ENCODE results near the gene RRP1B. TPM values are rescaled to one million over a fixed set of nuclear protein-coding genes. Genes with fewer than 3 reads are reported as not detected.

Gene RRP1B
- total and polyA plus RNA-seq, 2 donors (not counting 1 experiment from before 2014, with no cell fraction given): 6.0 to 22.4 TPM

GRCh38 chr21:43708745-43709381 is 49.5 kb downstream of the RRP1B start:
- Histone ChIP-seq H3K79me2 (ENCODE audit: control insufficient read depth, insufficient read depth, low read length) (no peaks in the 10 kb centered on the region), H3K27ac (ENCODE audit: low read length in 2 of 2) (no peak overlapping the region), H3K9ac (ENCODE audit: low read length) (no peak overlapping the region), H2AFZ (ENCODE audit: insufficient read depth, low read depth, low read length, poor library complexity, severe bottlenecking) (no peak overlapping the region), H4K20me1 (ENCODE audit: control insufficient read depth, insufficient read depth, low read length, poor library complexity, severe bottlenecking) (no peaks in the 10 kb centered on the region), H3K4me1 (ENCODE audit: control insufficient read depth in 2 of 2, insufficient read depth in 2 of 2, low read length in 2 of 2) (no peaks in the 10 kb centered on the region), H3K36me3 (replicated peaks in 1 of 2; ENCODE audit: control extremely low read depth in 1 of 2, control insufficient read depth in 1 of 2, extremely low read depth in 1 of 2, insufficient read depth in 2 of 2, low read length in 1 of 2) (no peaks in the 10 kb centered on the region), H3K9me3 (ENCODE audit: control extremely low read depth in 1 of 3, control insufficient read depth in 2 of 3, insufficient read depth in 1 of 3, low read length in 2 of 3) (peaks cover 0 to 3% (median 3%) of the 10 kb centered on the region in 3 donors), H3K27me3 (replicated peaks in 1 of 4; ENCODE audit: control extremely low read depth in 1 of 4, control insufficient read depth in 3 of 4, insufficient read depth in 4 of 4, low read length in 3 of 4) (peaks cover 0 to 5% (median 2%) of the 10 kb centered on the region in 4 experiments), H3K4me2 (replicated peaks; ENCODE audit: low read depth, low read length, poor library complexity, severe bottlenecking) (no peak overlapping the region), H3K4me3 (ENCODE audit: control extremely low read depth in 1 of 5, extremely low read depth in 1 of 5, insufficient read depth in 1 of 5, low read depth in 2 of 5, low read length in 4 of 5) (no peak overlapping the region)
- Mint-ChIP-seq H3K9me3 (ENCODE audit: insufficient read depth) (no peaks in the 10 kb centered on the region), H3K4me1 (no peaks in the 10 kb centered on the region), H3K27ac (no peak overlapping the region), H3K4me3 (no peak overlapping the region), H3K27me3 (peaks cover 23% of the 10 kb centered on the region)
- DNase-seq: no peak
- intact Hi-C loops (cut with micrococcal nuclease): no loop called here
- 97% methylated on average over 11 of the region's 13 CpGs for WGBS (ENCODE audit: insufficient coverage)
- ATAC-seq (ENCODE audit: low read depth): no peak
- CTCF ChIA-PET: no interaction called here
- TF ChIP-seq CTCF (IDR thresholded peaks at IDR 0.05) (no peak), EZH2 (IDR thresholded peaks at IDR 0.05; ENCODE audit: borderline replicate concordance, insufficient read depth, low read depth, low read length, poor library complexity, severe bottlenecking) (no peak)
- POLR2A ChIA-PET: no interaction called here

GRCh38 chr21:43712268-43712942 is 53.0 kb downstream of the RRP1B start:
- H3K36me3 ChIP-seq (replicated peaks in 1 of 2; ENCODE audit: control extremely low read depth in 1 of 2, control insufficient read depth in 1 of 2, extremely low read depth in 1 of 2, insufficient read depth in 2 of 2, low read length in 1 of 2): no peaks in the 10 kb centered on the region
- H3K4me3 ChIP-seq (ENCODE audit: control extremely low read depth in 1 of 5, extremely low read depth in 1 of 5, insufficient read depth in 1 of 5, low read depth in 2 of 5, low read length in 4 of 5): no peak overlapping the region
- intact Hi-C loops (cut with micrococcal nuclease): no loop called here
- Mint-ChIP-seq H3K4me1 (peaks cover 19% of the 10 kb centered on the region), H3K9me3 (ENCODE audit: insufficient read depth) (no peaks in the 10 kb centered on the region), H3K27ac (no peak overlapping the region), H3K27me3 (peaks cover 24% of the 10 kb centered on the region), H3K4me3 (no peak overlapping the region)
- peaks cover 0 to 5% (median 3%) of the 10 kb centered on the region in 3 donors for H3K9me3 ChIP-seq (ENCODE audit: control extremely low read depth in 1 of 3, control insufficient read depth in 2 of 3, insufficient read depth in 1 of 3, low read length in 2 of 3)
- H4K20me1 ChIP-seq (ENCODE audit: control insufficient read depth, insufficient read depth, low read length, poor library complexity, severe bottlenecking): no peaks in the 10 kb centered on the region
- no peak overlapping the region for H3K4me2 ChIP-seq (replicated peaks; ENCODE audit: low read depth, low read length, poor library complexity, severe bottlenecking)
- no peak overlapping the region for H3K27ac ChIP-seq (ENCODE audit: low read length in 2 of 2)
- DNase-seq (no peak), ATAC-seq (ENCODE audit: low read depth) (no peak)
- H3K79me2 ChIP-seq (ENCODE audit: control insufficient read depth, insufficient read depth, low read length): no peaks in the 10 kb centered on the region
- H3K27me3 ChIP-seq (replicated peaks in 1 of 4; ENCODE audit: control extremely low read depth in 1 of 4, control insufficient read depth in 3 of 4, insufficient read depth in 4 of 4, low read length in 3 of 4): peaks cover 0 to 18% (median 4%) of the 10 kb centered on the region in 4 experiments
- WGBS (ENCODE audit: insufficient coverage): 90% methylated on average over 12 of the region's 13 CpGs
- H3K4me1 ChIP-seq (ENCODE audit: control insufficient read depth in 2 of 2, insufficient read depth in 2 of 2, low read length in 2 of 2): peaks cover 17% of the 10 kb centered on the region in 2 donors
- TF ChIP-seq EZH2 (IDR thresholded peaks at IDR 0.05; ENCODE audit: borderline replicate concordance, insufficient read depth, low read depth, low read length, poor library complexity, severe bottlenecking): no peak
- TF ChIP-seq CTCF (IDR thresholded peaks at IDR 0.05): no peak
- ChIA-PET POLR2A (no interaction called here), CTCF (interaction anchor here (1.0 to 1.1 kb wide), 2 partner anchors 24 to 31 kb away, joined by 3 to 6 read pairs; no protein-coding TSS in a partner anchor)
- no peak overlapping the region for H3K9ac ChIP-seq (ENCODE audit: low read length)
- no peak overlapping the region for H2AFZ ChIP-seq (ENCODE audit: insufficient read depth, low read depth, low read length, poor library complexity, severe bottlenecking)

Data from B cell (primary cell).